Measurements from ENCODE around the gene CSTF1. TPM values are rescaled to one million over a fixed set of nuclear protein-coding genes. Genes with fewer than 3 reads are reported as not detected.

The CSTF1 gene
- total and polyA plus RNA-seq, 2 of the 4 experiments (the other 2 are of a cell fraction) = 48.8 to 105 TPM

GRCh38 chr20:56348746-56349145, 43.7 kb upstream of the CSTF1 start:
- Histone ChIP-seq H3K14ac (replicated peaks; ENCODE audit: low read depth, low read length) (no peak overlapping the region), H3K4me3 (ENCODE audit: insufficient read depth, low read depth, low read length) (no peak overlapping the region), H2BK120ac (ENCODE audit: low read depth, low read length) (no peak overlapping the region), H4K8ac (ENCODE audit: low read depth in 2 of 2, low read length in 2 of 2) (no peak overlapping the region), H3K4me2 (ENCODE audit: low read depth, low read length) (no peak overlapping the region), H4K5ac (ENCODE audit: low read depth, low read length) (no peak overlapping the region), H3K27me3 (ENCODE audit: control insufficient read depth, insufficient read depth, low read length) (peaks cover 18% of the 10 kb centered on the region), H2BK15ac (ENCODE audit: low read depth, low read length) (no peak overlapping the region), H3K36me3 (ENCODE audit: control insufficient read depth, insufficient read depth, low read length) (no peaks in the 10 kb centered on the region), H2BK5ac (ENCODE audit: low read depth, low read length, poor library complexity, severe bottlenecking) (no peak overlapping the region), H2AFZ (replicated peaks; ENCODE audit: low read length, poor library complexity) (no peak overlapping the region), H3K9me3 (ENCODE audit: control insufficient read depth, insufficient read depth, low read length) (no peaks in the 10 kb centered on the region), H2BK20ac (ENCODE audit: low read depth, low read length) (no peak overlapping the region), H4K91ac (ENCODE audit: insufficient read depth, low read depth, low read length) (no peak overlapping the region), H3K56ac (ENCODE audit: extremely low read depth, insufficient read depth, low read length) (no peak overlapping the region), H3K27ac (ENCODE audit: insufficient read depth, low read length) (no peak overlapping the region), H3K4ac (ENCODE audit: low read depth, low read length) (no peak overlapping the region), H4K20me1 (ENCODE audit: insufficient read depth, low read length) (no peaks in the 10 kb centered on the region), H3K4me1 (ENCODE audit: control insufficient read depth, insufficient read depth, low read length) (peaks cover 2% of the 10 kb centered on the region; the same call in 1 of the 2 replicates), H3K23ac (ENCODE audit: low read depth, low read length) (no peak overlapping the region), H3K18ac (ENCODE audit: low read depth, low read length) (no peak overlapping the region), H3K9me1 (ENCODE audit: insufficient read depth, low read length) (no peaks in the 10 kb centered on the region), H3K9ac (ENCODE audit: low read depth, low read length) (no peak overlapping the region), H3K79me1 (ENCODE audit: low read depth in 1 of 2, low read length in 2 of 2) (no peaks in the 10 kb centered on the region), H2AK5ac (ENCODE audit: low read depth, low read length) (no peak overlapping the region), H2AK9ac (replicated peaks; ENCODE audit: low read depth, low read length, poor library complexity) (no peak overlapping the region)
- no peak for TF ChIP-seq RCOR1 (IDR thresholded peaks at IDR 0.05; ENCODE audit: insufficient replicate concordance, low read length)
- TF ChIP-seq FOS (IDR thresholded peaks at IDR 0.05; ENCODE audit: low read depth, low read length) = no peak
- TF ChIP-seq CTCF (conservative IDR thresholded peaks at IDR 0.05; ENCODE audit: low read depth, low read length) = no peak
- TF ChIP-seq POLR2A (IDR thresholded peaks at IDR 0.05; ENCODE audit: low read depth, low read length) = no peak
- TF ChIP-seq SMC3 (IDR thresholded peaks at IDR 0.05; ENCODE audit: low read depth, low read length) = no peak
- no peak for TF ChIP-seq MAFK (IDR thresholded peaks at IDR 0.05; ENCODE audit: low read depth, low read length)
- BruUV-seq (replicated peaks) = no TSS peak
- 0% methylated on average over 2 of the region's 3 CpGs; no CpG with 5 or more reads in 1 of the 2 experiments for WGBS, 2 experiments (ENCODE audit: extremely low coverage in 2 of 2, insufficient read length in 1 of 2)
- in situ Hi-C loops (cut with MboI; ENCODE audit: low sequenced_read_pairs) (loop anchor here (10.0 kb wide), 1 partner anchor 1664 kb away; no protein-coding TSS in a partner anchor), dilution Hi-C loops (cut with HindIII; ENCODE audit: low sequenced_read_pairs, unreplicated experiment) (no loop called here), intact Hi-C loops (cut with micrococcal nuclease) (loop anchor here (5.0 to 10.0 kb wide), 2 partner anchors 101 to 1694 kb away; partner anchors contain the start of gene MC3R)
- ATAC-seq (ENCODE audit: low read depth) (no peak), DNase-seq (no peak)
- ChIA-PET CTCF (interaction anchor here (0.7 kb wide), 1 partner anchor 146 kb away, joined by 5 read pairs; no protein-coding TSS in a partner anchor), POLR2A (ENCODE audit: unreplicated experiment) (no interaction called here)
